GM12878 (cell line): ENCODE measurements around the gene DCDC2C.

Experiments
- BRCA1 ChIP-seq: IDR thresholded peaks from 2 replicates; pipeline ENCODE4 v1.6.1; 2011; ENCODE audit warnings: low read depth, low read length, improper control_type of control experiment
- CREB1 ChIP-seq: IDR thresholded peaks from 2 replicates; pipeline ENCODE4 v1.6.1; 2012; ENCODE audit warnings: low read depth, mild to moderate bottlenecking, inconsistent platforms
- CTCF ChIP-seq, 3 experiments: IDR thresholded peaks in 2 of 3; conservative IDR thresholded peaks in 1 of 3; 2 replicates each; pipeline ENCODE4 v1.5.1; 2011; ENCODE audit warnings: low read depth in 3 of 3, low read length in 3 of 3, mild to moderate bottlenecking in 3 of 3, control low read depth in 2 of 3, moderate library complexity in 2 of 3, inconsistent platforms in 1 of 3, mixed read lengths in 1 of 3; ENCODE audit not compliant: control insufficient read depth in 2 of 3, insufficient read depth in 1 of 3; ENCODE audit errors: extremely low read depth in 1 of 3
- EP300 ChIP-seq, 2 experiments: fragments of 150-350 bp in 1 of 2; IDR thresholded peaks; 2 replicates each; pipeline ENCODE4 v1.6.1; 2011 to 2012; ENCODE audit warnings: low read depth in 2 of 2, low read length in 2 of 2, borderline replicate concordance in 1 of 2, improper control_type of control experiment in 1 of 2, inconsistent platforms in 1 of 2; ENCODE audit not compliant: control insufficient read depth in 1 of 2
- FOXM1 ChIP-seq: IDR thresholded peaks from 2 replicates; pipeline ENCODE4 v1.6.1; 2012; ENCODE audit warnings: low read depth, mild to moderate bottlenecking, inconsistent platforms, low read length, moderate library complexity
- NFXL1 ChIP-seq: fragments of 450-650 bp; IDR thresholded peaks from 2 replicates; pipeline ENCODE4 v1.6.1; 2017; ENCODE audit warnings: antibody characterized with exemption, mild to moderate bottlenecking, borderline replicate concordance
- POLR2A ChIP-seq: IDR thresholded peaks from 2 replicates; pipeline ENCODE4 v1.6.1; 2011; ENCODE audit warnings: low read depth, mild to moderate bottlenecking, low read length
- POLR2AphosphoS2 ChIP-seq: IDR thresholded peaks from 2 replicates; pipeline ENCODE4 v1.6.1; 2011; ENCODE audit warnings: low read depth, mild to moderate bottlenecking, low read length, improper control_type of control experiment, moderate library complexity
- RCOR1 ChIP-seq: conservative IDR thresholded peaks from 2 replicates; pipeline ENCODE4 v1.6.1; 2012; ENCODE audit warnings: low read depth, low read length, improper control_type of control experiment
- RELA ChIP-seq: fragments of 450-650 bp; IDR thresholded peaks from 2 replicates; pipeline ENCODE4 v1.8.0; 2014; ENCODE audit warnings: borderline replicate concordance; ENCODE audit not compliant: partially characterized antibody
- RFX5 ChIP-seq: IDR thresholded peaks from 2 replicates; pipeline ENCODE4 v1.6.1; 2011; ENCODE audit warnings: low read depth, low read length, improper control_type of control experiment
- TCF7 ChIP-seq: IDR thresholded peaks from 2 replicates; pipeline ENCODE4 v1.6.1; 2014; ENCODE audit warnings: antibody characterized with exemption, borderline replicate concordance

GRCh38 chr2:3885629-3886628, 182.6 kb downstream of the DCDC2C start:
- no peak for TF ChIP-seq POLR2A
- TF ChIP-seq RCOR1 = no peak
- no peak for TF ChIP-seq BRCA1
- no peak for TF ChIP-seq CTCF (IDR thresholded peaks at IDR 0.05 in 2 of 3, conservative IDR thresholded peaks at IDR 0.05 in 1 of 3; ENCODE audit: control insufficient read depth in 2 of 3, extremely low read depth in 1 of 3, insufficient read depth in 1 of 3, low read depth in 3 of 3, low read length in 3 of 3)
- no peak for TF ChIP-seq RFX5
- no peak for TF ChIP-seq EP300 (IDR thresholded peaks at IDR 0.05; ENCODE audit: borderline replicate concordance in 1 of 2, control insufficient read depth in 1 of 2, low read depth in 2 of 2, low read length in 2 of 2)
- no peak for TF ChIP-seq RELA
- no peak for TF ChIP-seq POLR2AphosphoS2
- TF ChIP-seq CREB1 = no peak
- no peak for TF ChIP-seq FOXM1
- no peak for TF ChIP-seq TCF7
- no peak for TF ChIP-seq NFXL1
